ENCODE measurements around the gene TREX2. TPM values are rescaled to one million over a fixed set of nuclear protein-coding genes. Genes with fewer than 3 reads are reported as not detected.

Gene TREX2
- total and polyA plus RNA-seq, 8 donors = 0.55 to 1.4 (median 0.92) TPM

GRCh38 chrX:153465691-153466380 is 20.0 kb upstream of the TREX2 start:
- peaks cover 0 to 21% of the 10 kb centered on the region in 2 donors for H3K36me3 ChIP-seq
- H3K4me3 ChIP-seq = no peak overlapping the region
- no peak for DNase-seq
- no peak for TF ChIP-seq CTCF (IDR thresholded peaks at IDR 0.05)
- H3K27me3 ChIP-seq = no peaks in the 10 kb centered on the region
- ATAC-seq = no peak
- H3K27ac ChIP-seq = no peak overlapping the region
- H3K4me1 ChIP-seq = peaks cover under 1 to 13% of the 10 kb centered on the region in 2 donors
- H3K9me3 ChIP-seq = no peaks in the 10 kb centered on the region
- intact Hi-C loops (cut with DNase I) = no loop called here

- peak in 1 of 4 donors; percentile 10 for DNase-seq
- no peaks in the 10 kb centered on the region for H3K9me3 ChIP-seq
- TF ChIP-seq CTCF (IDR thresholded peaks at IDR 0.05) = no peak
- no peaks in the 10 kb centered on the region for H3K27me3 ChIP-seq
- intact Hi-C loops (cut with DNase I) = no loop called here
- H3K27ac ChIP-seq = no peak overlapping the region
- peaks cover 0 to 6% of the 10 kb centered on the region in 2 donors for H3K4me1 ChIP-seq
- H3K4me3 ChIP-seq = no peak overlapping the region
- peaks cover 0 to 21% of the 10 kb centered on the region in 2 donors for H3K36me3 ChIP-seq
- ATAC-seq = no peak
These were observed 18.3 kb upstream of the TREX2 start for GRCh38 chrX:153464116-153464515.

- no peaks in the 10 kb centered on the region for H3K27me3 ChIP-seq
- peaks cover 0 to 21% of the 10 kb centered on the region in 2 donors for H3K36me3 ChIP-seq
- H3K4me1 ChIP-seq = peaks cover 0 to under 1% of the 10 kb centered on the region in 2 donors
- ATAC-seq = no peak
- intact Hi-C loops (cut with DNase I) = no loop called here
- H3K27ac ChIP-seq = no peak overlapping the region
- DNase-seq = peak in 1 of 4 donors; percentile 39
- no peak for TF ChIP-seq CTCF (IDR thresholded peaks at IDR 0.05)
- no peaks in the 10 kb centered on the region for H3K9me3 ChIP-seq
- H3K4me3 ChIP-seq = no peak overlapping the region
These were observed 17.7 kb upstream of the TREX2 start for GRCh38 chrX:153463556-153463955.

- DNase-seq (peak in 1 of 4 donors; percentile 4), ATAC-seq (no peak)
- intact Hi-C loops (cut with DNase I) = no loop called here
- H3K27ac ChIP-seq = no peak overlapping the region
- H3K36me3 ChIP-seq = peaks cover 0 to 23% of the 10 kb centered on the region in 2 donors
- no peak overlapping the region for H3K4me3 ChIP-seq
- TF ChIP-seq CTCF (IDR thresholded peaks at IDR 0.05) = no peak
- H3K9me3 ChIP-seq = no peaks in the 10 kb centered on the region
- no peaks in the 10 kb centered on the region for H3K4me1 ChIP-seq
- no peaks in the 10 kb centered on the region for H3K27me3 ChIP-seq
These were observed 17.2 kb upstream of the TREX2 start for GRCh38 chrX:153463031-153463430.

DNA sequence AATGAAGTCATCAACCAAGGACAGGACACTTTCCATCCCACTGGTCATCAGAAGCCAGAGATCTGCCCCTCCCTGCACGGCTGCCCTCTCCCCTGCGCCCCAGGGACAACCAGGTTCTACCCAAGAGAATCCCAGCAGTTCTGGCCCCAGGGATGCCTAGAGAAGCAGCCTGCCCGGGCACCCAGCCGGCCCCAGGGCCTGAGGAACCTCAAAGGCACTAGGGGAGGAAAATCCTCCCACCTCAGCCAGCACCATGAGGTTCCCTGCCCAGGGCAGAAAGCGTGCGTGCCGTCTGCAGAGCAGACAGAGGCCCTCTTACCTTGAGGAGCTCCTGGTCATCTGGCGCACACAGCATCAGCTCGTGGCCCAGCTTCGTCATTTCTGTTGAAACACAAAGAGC is 16.4 kb upstream of the TREX2 start:
- Histone ChIP-seq H3K27ac (no peak overlapping the region), H3K4me1 (no peaks in the 10 kb centered on the region)
- TF ChIP-seq CTCF (IDR thresholded peaks at IDR 0.05) = no peak

More for the DNA sequence above, 16.4 kb upstream of the TREX2 start:
- Histone ChIP-seq H3K4me3 (no peak overlapping the region), H3K9me3 (no peaks in the 10 kb centered on the region), H3K27me3 (no peaks in the 10 kb centered on the region), H3K36me3 (peaks cover 0 to 30% of the 10 kb centered on the region in 2 donors)
- DNase-seq (no peak), ATAC-seq (no peak)
- intact Hi-C loops (cut with DNase I) = no loop called here

Measured in left lung (tissue), 10 donors.